Fibroblast of gingiva (primary cell): ENCODE measurements around the gene ERICH2.

Source experiments
- DNase-seq: peaks from one replicate; pipeline ENCODE4 v3.0.0-alpha.2; 2011; ENCODE audit warnings: low read depth

The ERICH2 gene

DNA sequence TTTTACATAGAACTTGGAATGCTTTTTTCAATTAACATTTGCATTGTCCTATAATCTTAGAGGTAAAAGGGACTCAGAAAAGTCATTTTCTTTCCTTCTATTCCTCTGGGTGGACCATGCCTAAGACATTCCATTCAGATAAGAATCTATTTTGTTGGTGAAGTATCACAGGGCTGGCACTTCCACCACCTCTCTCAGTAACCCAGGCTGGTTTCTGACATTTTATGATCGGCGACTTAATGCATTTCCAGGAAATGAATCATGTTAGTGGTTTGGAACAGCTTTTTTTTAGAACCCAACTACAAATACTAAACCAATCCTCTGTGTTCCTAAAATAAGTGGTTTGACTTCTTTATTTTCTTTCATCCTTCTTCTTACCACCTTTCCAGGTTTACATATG lies 73.5 kb downstream of the ERICH2 start:
- DNase-seq, result peak; percentile 31

DNA sequence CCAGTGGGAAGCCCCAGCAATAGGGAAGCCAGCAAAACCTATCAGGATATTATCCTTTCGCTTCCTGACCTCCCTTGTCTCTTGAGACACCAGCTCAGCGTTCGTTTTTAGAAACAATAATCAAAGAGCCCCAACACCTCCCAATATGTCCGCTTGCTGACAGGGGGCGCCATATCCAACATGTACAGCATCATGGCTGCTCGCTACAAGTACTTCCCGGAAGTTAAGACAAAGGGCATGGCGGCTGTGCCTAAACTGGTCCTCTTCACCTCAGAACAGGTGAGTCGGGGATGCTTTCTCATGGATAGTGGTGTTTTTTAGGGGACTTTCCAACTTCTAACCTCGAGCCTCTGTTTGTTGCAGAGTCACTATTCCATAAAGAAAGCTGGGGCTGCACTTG lies 75.2 kb downstream of the ERICH2 start:
- DNase-seq, result no peak

DNA sequence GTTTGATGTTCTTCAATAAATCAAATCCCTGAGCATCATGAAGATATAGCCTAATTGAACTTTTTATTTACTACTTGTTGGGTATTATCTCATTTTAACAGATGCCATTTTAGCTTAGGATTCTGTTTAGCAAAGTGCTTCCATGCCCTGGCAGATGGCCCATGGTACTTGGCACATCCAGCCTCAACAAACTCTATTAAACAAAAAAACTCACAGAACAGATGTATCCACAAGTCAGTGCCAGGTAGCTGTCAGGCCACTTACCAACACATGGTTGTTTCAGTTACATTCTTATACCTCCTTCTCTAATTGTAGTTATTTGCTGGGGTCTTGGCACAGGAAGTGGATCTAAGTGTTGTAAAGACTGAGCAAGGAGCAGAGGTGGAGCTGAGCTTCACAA lies 76.1 kb downstream of the ERICH2 start:
- no peak for DNase-seq

- DNase-seq, result no peak
Measured at GRCh38 chr2:170847716-170848115, 77.5 kb downstream of the ERICH2 start.
